Testis (tissue), 2 donors: ENCODE measurements around the gene CELF2.

Experiments
- CTCF ChIP-seq, 3 experiments: fragments of 450-650 bp in 2 of 3; fragments of 200-600 bp in 1 of 3; sonication (generic) in 1 of 3; IDR thresholded peaks; one replicate each; pipeline ENCODE4 v1.5.1; 2016 to 2019; ENCODE audit warnings: antibody characterized with exemption in 3 of 3, mild to moderate bottlenecking in 2 of 3, moderate library complexity in 1 of 3
- POLR2A ChIP-seq: fragments of 450-650 bp; IDR thresholded peaks from one replicate; pipeline ENCODE4 v1.6.1; 2017; ENCODE audit warnings: antibody characterized with exemption, mild to moderate bottlenecking, moderate library complexity

DNA sequence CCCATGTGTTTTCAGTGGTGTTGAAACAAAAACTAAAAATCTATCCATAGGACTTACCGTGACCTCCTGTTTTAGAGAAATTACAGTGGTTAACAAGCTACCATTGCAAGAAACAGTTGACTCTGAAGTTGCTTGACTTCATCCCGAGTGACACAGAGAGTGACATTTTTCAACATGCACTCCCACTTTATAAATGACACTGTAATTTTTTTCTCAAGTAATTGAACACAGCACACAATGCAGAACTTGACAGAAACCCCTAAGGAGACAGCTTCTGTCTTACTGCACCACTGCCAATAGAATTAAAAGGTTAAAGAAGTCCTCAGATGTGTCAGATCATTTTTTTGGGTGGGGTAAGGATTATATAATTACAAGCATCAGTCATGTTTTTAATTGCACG, 246.1 kb downstream of the CELF2 start:
- TF ChIP-seq CTCF (IDR thresholded peaks at IDR 0.05) (no peak), POLR2A (no peak)
